Endothelial cell of umbilical vein (primary cell): ENCODE measurements around the gene NOSIP.

ENCODE experiments used
- EZH2 ChIP-seq: IDR thresholded peaks from 2 replicates; pipeline ENCODE4 v1.6.1; 2012; ENCODE audit warnings: borderline replicate concordance, low read depth, mild to moderate bottlenecking, moderate library complexity, low read length, inconsistent platforms; ENCODE audit not compliant: severe bottlenecking
- POLR2A ChIP-seq: IDR thresholded peaks from 2 replicates; pipeline ENCODE4 v1.6.1; 2012; ENCODE audit warnings: low read depth, mild to moderate bottlenecking, control low read depth, low read length
- POLR2AphosphoS5 ChIP-seq: IDR thresholded peaks from 2 replicates; pipeline ENCODE4 v1.6.1; 2012; ENCODE audit warnings: low read depth, mild to moderate bottlenecking, control low read depth, low read length, moderate library complexity; ENCODE audit not compliant: insufficient read depth
- TF ChIP-seq, protein P1 (sequence below), 2 donors: IDR thresholded peaks; 1 replicate in 1 of 2; 2 replicates in 1 of 2; pipeline ENCODE4 v1.5.1; 2011; ENCODE audit warnings: low read length in 2 of 2, mild to moderate bottlenecking in 2 of 2, moderate library complexity in 2 of 2, control low read depth in 1 of 2, inconsistent platforms in 1 of 2, low read depth in 1 of 2; ENCODE audit not compliant: insufficient read depth in 1 of 2; ENCODE audit errors: extremely low read depth in 1 of 2

DNA sequence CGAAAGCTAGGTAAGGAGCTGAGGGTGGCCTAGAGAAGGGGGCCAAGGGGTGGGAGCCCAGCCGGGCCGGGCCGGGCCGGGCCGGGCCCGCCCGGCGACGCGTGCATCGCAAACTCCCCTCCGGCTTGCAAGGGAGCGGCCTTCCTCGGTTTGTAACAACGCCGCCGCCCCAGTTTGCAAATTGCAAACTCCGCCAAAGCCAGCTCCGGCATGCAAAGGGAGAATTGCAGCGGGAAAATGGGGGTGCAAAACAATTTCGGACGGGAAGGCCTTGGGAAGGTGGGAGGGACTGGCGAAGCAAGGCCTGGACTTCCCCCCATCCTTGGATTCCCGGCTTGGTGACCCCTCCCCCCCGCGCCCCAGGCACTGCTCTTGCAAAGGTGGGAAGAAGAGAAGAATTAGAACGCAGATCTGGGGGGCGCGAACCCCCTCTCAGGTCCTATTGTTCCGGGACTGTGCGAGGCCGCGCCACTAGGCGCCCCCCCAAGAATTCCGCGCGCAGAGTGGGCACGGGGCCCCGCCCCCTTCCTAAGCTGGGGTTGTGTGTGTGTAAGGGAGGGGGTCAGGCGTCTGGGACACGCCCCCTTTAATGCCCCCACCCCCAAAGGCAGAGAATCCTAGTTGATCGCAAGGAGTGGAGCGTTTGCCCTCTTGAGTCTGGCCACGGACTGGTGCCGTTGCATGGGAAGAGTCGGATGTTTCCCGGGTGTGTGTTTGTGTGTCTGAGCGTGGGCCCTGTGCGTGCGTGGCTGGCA, 11.6 kb upstream of the NOSIP start:
- TF ChIP-seq POLR2A = no peak
- TF ChIP-seq, protein P1, sequence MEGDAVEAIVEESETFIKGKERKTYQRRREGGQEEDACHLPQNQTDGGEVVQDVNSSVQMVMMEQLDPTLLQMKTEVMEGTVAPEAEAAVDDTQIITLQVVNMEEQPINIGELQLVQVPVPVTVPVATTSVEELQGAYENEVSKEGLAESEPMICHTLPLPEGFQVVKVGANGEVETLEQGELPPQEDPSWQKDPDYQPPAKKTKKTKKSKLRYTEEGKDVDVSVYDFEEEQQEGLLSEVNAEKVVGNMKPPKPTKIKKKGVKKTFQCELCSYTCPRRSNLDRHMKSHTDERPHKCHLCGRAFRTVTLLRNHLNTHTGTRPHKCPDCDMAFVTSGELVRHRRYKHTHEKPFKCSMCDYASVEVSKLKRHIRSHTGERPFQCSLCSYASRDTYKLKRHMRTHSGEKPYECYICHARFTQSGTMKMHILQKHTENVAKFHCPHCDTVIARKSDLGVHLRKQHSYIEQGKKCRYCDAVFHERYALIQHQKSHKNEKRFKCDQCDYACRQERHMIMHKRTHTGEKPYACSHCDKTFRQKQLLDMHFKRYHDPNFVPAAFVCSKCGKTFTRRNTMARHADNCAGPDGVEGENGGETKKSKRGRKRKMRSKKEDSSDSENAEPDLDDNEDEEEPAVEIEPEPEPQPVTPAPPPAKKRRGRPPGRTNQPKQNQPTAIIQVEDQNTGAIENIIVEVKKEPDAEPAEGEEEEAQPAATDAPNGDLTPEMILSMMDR (IDR thresholded peaks at IDR 0.05; ENCODE audit: extremely low read depth in 1 of 2, insufficient read depth in 1 of 2, low read depth in 1 of 2, low read length in 2 of 2) = no peak
- peak; percentile 44 for TF ChIP-seq POLR2AphosphoS5
- no peak for TF ChIP-seq EZH2
